HG02885 (cell line): ENCODE measurements around the gene SGMS2.

Source experiments
- ATAC-seq: cut with Tn5 transposase; IDR thresholded peaks from one replicate; pipeline ENCODE4 v1.9.1; 2021; ENCODE audit warnings: mild to moderate bottlenecking; ENCODE audit not compliant: unreplicated experiment, poor library complexity

SGMS2 gene

DNA sequence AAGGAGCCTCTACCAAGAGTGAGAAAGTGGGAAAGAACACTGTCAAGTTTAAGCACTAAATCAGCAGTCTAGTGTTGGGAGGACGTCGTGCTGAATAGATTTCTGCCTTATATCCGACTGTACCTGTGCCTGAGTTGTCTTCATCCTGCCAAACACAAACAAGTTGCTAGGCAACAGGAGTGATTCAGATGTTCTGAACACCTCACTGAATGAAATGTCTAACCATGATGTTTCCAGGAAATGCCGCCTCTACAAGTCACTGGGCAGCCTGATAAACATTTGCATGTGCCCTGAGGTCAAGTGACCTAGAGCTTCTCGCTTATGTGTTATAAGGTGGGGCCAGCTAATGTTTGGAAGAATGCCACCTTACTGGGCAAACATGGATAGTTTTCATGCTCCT, 37.9 kb downstream of the SGMS2 start:
- ATAC-seq, result no peak

- no peak for ATAC-seq
Observed at GRCh38 chr4:107863416-107863815, 38.7 kb downstream of the SGMS2 start.

- ATAC-seq, result no peak
Observed at GRCh38 chr4:107863850-107864371, 39.2 kb downstream of the SGMS2 start.

DNA sequence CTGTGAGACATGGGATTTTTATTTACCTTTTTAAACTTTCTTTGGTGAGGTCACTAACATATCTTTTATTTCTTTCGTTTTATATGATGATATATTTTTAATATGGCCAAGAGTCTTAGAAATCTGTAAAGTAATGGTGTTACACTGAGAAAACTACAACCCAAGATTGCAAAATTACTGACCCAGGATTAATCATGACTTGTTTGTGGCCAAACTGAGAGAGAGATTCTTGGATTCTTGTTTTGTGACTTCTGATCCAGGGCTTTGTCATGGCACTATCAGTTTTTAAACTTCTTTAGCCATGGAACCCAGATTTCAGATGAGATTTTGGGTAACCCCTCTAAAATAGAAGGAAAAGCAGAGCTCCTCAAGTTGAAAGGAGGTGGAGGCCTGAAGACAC, 42.0 kb downstream of the SGMS2 start:
- no peak for ATAC-seq

DNA sequence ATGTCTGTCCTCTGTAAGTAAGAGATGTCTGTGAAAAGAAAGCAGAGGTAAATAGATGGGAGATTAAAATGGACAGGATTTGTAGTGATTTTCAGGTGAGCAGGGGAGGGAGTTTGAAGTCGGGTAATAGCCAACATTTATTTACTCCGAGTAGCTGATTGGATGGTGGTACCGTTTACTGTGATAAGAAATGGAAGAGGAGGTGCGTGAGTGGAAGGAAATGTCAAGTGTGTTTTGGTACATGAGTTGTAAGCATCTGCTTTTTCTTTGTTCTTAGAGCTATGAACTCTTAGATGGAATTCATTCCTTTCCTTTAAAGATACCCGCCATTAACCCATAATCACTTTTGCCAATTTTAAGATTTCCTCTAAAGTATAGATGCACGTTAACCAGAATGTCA, 45.5 kb downstream of the SGMS2 start:
- ATAC-seq, result no peak

GRCh38 chr4:107870916-107871786, 46.4 kb downstream of the SGMS2 start:
- no peak for ATAC-seq

DNA sequence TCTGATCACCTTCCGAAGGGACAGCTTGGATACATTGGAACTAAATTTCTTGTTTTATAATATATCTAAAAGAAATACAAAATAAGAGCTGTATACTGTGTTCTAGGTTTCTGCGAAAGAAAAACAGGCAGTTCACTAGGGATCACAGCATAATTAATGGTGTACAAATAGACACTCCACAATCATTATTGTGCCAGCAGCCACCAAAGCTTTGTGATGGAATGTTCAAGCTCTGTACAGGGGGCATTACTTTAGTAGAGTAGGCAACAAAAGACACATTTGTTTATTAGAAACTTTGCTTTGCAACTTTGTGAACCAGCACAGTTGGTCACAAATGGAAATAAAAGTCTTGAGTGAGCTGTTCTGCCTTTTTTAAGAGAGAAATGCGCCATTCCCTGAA, 49.3 kb downstream of the SGMS2 start:
- ATAC-seq, result no peak

- no peak for ATAC-seq
Observed at GRCh38 chr4:107876099-107876498, 51.4 kb downstream of the SGMS2 start.

- ATAC-seq, result no peak
Observed at GRCh38 chr4:107877361-107877760, 52.6 kb downstream of the SGMS2 start.

GRCh38 chr4:107885865-107886264, 61.1 kb downstream of the SGMS2 start:
- ATAC-seq, result no peak

DNA sequence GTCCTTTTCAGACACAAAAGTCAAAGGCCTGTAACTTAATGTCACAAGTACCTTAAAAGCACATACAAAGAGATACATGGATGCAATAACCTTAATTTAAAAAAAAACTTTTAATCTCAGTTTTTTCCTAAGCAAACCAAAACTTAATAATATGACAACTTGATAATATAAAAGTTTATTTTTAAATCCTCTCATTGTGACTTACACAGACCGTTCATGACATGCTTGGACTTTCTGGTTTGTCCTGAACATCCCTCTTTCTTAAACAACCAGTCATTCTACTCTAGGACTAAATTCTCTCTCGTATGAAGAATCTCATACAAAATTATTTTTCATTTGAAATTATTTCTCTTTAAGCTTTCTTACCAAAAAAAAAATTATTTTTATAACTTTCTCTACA, 63.5 kb downstream of the SGMS2 start:
- ATAC-seq, result no peak

GRCh38 chr4:107890779-107891178, 66.0 kb downstream of the SGMS2 start:
- no peak for ATAC-seq

DNA sequence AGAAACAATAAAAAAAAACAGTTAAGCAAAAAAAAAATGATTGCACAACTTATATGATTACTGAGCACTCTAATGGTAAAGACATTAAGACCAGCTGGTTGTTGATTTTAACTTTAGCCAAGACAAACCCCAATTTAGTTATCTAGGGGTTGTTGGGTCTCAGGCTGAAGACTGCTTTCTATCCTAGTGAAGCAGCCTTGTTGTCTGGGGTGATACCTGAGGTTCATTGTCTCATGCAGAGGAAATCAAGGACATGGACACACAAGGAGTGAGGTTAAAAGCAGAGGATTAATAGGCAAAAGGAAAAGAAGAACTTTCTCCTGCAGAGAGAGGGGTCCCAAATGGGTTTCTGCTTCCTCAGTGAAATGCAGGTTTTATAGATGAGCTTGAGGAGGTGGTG, 66.6 kb downstream of the SGMS2 start:
- ATAC-seq, result no peak

GRCh38 chr4:107893171-107894137, 68.7 kb downstream of the SGMS2 start:
- ATAC-seq, result no peak

DNA sequence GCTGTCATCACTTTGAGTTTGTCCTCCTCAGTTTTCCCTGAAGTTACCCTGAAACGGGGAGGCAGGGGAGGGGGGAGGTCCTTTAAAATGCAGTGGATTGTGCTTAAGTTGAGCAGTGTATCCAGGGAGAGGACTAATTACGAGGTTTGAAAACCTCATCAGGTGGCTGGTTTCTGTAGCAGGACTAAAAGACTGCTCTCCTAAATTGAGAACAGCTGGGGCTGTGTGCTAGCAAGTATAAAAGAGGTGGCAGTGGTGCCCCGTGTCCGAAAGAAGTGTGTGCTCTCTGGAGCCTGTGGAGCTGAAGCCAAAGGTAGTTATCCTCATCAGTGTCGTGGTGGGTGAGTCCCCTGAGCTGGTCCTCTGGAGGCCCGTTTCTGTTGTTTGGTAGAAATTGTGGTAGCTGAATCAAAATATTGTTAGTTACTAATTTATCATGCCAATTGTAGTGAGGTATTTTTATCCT, 69.4 kb downstream of the SGMS2 start:
- ATAC-seq, result no peak

- ATAC-seq, result no peak
Observed at GRCh38 chr4:107896158-107896645, 71.5 kb downstream of the SGMS2 start.

DNA sequence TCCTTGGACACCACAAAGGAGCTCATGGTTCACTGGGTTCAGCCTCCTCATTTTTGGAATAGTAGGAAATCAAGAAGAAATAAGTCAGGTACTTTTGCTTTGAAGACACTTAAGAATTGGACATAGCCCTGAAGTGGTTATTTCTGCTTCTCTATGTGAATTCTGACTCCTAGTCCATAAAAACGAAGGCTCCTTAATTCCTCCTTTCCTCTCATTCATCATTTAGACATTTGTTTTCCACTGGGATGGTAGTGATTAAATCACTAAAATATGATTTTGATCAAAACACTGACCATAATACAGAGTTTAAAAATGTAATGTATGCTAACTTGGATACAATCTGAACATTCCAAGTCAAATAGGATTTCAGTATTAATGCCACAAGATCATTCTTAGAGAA, 71.9 kb downstream of the SGMS2 start:
- no peak for ATAC-seq

DNA sequence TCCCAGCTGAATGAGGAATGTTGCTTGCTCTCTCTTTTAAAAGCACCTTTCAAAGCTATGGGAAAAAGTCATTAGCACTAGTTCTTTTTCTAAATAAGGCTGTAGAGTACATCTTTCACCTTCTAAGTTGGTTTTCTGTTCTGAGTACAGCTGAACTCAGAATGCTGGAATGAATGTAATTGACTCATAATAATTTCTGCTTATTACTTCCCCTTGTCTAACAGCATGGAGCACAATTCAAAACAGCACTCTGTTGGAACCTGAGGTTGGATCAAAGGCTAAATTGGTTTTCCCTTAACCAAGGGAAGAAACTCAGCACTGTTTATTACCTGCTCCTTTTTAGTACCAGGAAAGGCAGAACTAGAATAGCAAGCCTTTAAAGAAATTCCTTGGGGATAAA, 73.1 kb downstream of the SGMS2 start:
- no peak for ATAC-seq

DNA sequence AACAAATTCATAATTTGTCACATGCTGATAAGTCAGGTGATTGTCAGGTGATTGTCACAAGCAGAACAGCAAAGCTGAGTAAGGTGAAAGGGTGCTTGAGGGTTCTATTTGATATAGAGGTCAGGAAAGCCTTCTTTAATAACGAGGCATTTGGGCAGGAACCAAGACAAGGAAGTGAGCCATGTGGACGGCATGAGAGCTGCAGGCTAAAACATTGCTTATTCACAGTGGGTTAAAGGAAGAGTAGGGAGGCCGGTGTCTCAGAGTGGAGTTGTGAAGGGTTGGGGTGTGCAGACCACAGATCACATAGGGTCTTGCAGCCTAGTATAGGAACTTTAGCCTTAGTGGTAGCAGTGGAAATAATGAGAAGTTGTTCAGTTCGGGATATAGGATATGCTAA, 75.3 kb downstream of the SGMS2 start:
- no peak for ATAC-seq

- ATAC-seq, result no peak
Observed at GRCh38 chr4:107900508-107900907, 75.8 kb downstream of the SGMS2 start.
